CD4-positive, alpha-beta T cell (primary cell): ENCODE measurements around the gene ATG10. TPM values are rescaled to one million over a fixed set of nuclear protein-coding genes. Genes with fewer than 3 reads are reported as not detected.

Experiments
- ATAC-seq: fragments of 200-7000 bp; cut with Tn5 transposase; one replicate; pipeline ENCODE4 v1.10.0; 2022; ENCODE audit warnings: mild to moderate bottlenecking; ENCODE audit not compliant: poor library complexity
- CTCF ChIA-PET: fragments of 350-600 bp; sonication (Branson Sonifier 250); formaldehyde crosslinking; loops from one replicate; lab custom pipeline; 2021; ENCODE audit warnings: antibody characterized with exemption, inconsistent platforms; lab: Charles Lee
- POLR2A ChIA-PET: fragments of 350-600 bp; sonication (Branson Sonifier 250); formaldehyde crosslinking; loops from one replicate; lab custom pipeline; 2021; ENCODE audit warnings: antibody characterized with exemption, inconsistent platforms; lab: Charles Lee
- DNase-seq, 14 experiments: peaks; one replicate each; pipeline ENCODE4 v3.0.0-alpha.2; 2013 to 2020; ENCODE audit warnings: mixed read lengths in 2 of 14
- H3K27ac ChIP-seq, 2 donors: one replicate each; pipeline versions ENCODE4 v1.5.1 to v1.7.0; 2013; ENCODE audit warnings: low read length in 2 of 2, low read depth in 1 of 2, mild to moderate bottlenecking in 1 of 2
- H3K27me3 ChIP-seq, 2 experiments: 1 replicate in 1 of 2; 2 replicates in 1 of 2; pipeline versions ENCODE4 v1.6.1 to v1.7.0; 2013; ENCODE audit warnings: low read length in 2 of 2, control low read depth in 1 of 2, mild to moderate bottlenecking in 1 of 2, moderate library complexity in 1 of 2; ENCODE audit not compliant: insufficient read depth in 2 of 2, control insufficient read depth in 1 of 2
- H3K36me3 ChIP-seq: one replicate; pipeline ENCODE4 v1.6.1; 2013; ENCODE audit warnings: low read length, control low read depth; ENCODE audit not compliant: insufficient read depth
- H3K4me1 ChIP-seq: one replicate; pipeline ENCODE4 v1.6.1; 2013; ENCODE audit warnings: low read length, control low read depth; ENCODE audit not compliant: insufficient read depth
- H3K4me3 ChIP-seq: one replicate; pipeline ENCODE4 v1.5.1; 2013; ENCODE audit warnings: mild to moderate bottlenecking, low read length, moderate library complexity
- H3K9me3 ChIP-seq, 2 experiments: 1 replicate in 1 of 2; 2 replicates in 1 of 2; pipeline versions ENCODE4 v1.6.1 to v1.7.0; 2013; ENCODE audit warnings: low read length in 2 of 2, mild to moderate bottlenecking in 2 of 2, control low read depth in 1 of 2, moderate library complexity in 1 of 2; ENCODE audit not compliant: control insufficient read depth in 1 of 2, insufficient read depth in 1 of 2
- H3K27ac Mint-ChIP-seq: one replicate; pipeline ENCODE4 v1.8.0; 2020; ENCODE audit warnings: mixed read lengths
- H3K27me3 Mint-ChIP-seq: one replicate; pipeline ENCODE4 v1.8.0; 2021; ENCODE audit warnings: mixed read lengths
- H3K36me3 Mint-ChIP-seq: one replicate; pipeline ENCODE4 v1.8.0; 2021; ENCODE audit warnings: low read depth, mixed read lengths
- H3K4me1 Mint-ChIP-seq: one replicate; pipeline ENCODE4 v1.8.0; 2021; ENCODE audit warnings: low read depth, mixed read lengths
- H3K4me3 Mint-ChIP-seq: one replicate; pipeline ENCODE4 v1.8.0; 2020; ENCODE audit warnings: mild to moderate bottlenecking, mixed read lengths
- H3K9me3 Mint-ChIP-seq: one replicate; pipeline ENCODE4 v1.8.0; 2020; ENCODE audit warnings: mixed read lengths
- CTCF ChIP-seq: fragments of 200-600 bp; IDR thresholded peaks from one replicate; pipeline ENCODE4 v1.8.0; 2022; ENCODE audit warnings: antibody characterized with exemption, mild to moderate bottlenecking
- intact Hi-C, 2 experiments: fragments of 100-400 bp; cut with DNase I in 1 of 2; cut with micrococcal nuclease in 1 of 2; formaldehyde crosslinking; loops; one replicate each; pipeline versions ENCODE4 v1.15.1 to v1.9.0; 2023 to 2025; cut with DNase I, micrococcal nuclease
- total RNA-seq, 174 experiments: library from RNA in 2 of 174; stranded (reverse) in 2 of 174; gene quantifications; one replicate each; pipeline ENCODE4 v1.2.3 and lab custom pipeline; 2021 to 2026

Gene ATG10
- total RNA-seq, 2 experiments from 2014 or later: 4.7 to 5.3 TPM

- Mint-ChIP-seq H3K36me3 (peaks cover 18% of the 10 kb centered on the region), H3K4me3 (no peak overlapping the region), H3K27ac (no peak overlapping the region), H3K27me3 (no peaks in the 10 kb centered on the region), H3K4me1 (no peaks in the 10 kb centered on the region), H3K9me3 (no peaks in the 10 kb centered on the region)
- CTCF ChIA-PET: no interaction called here
- Histone ChIP-seq H3K36me3 (no peaks in the 10 kb centered on the region), H3K4me3 (no peak overlapping the region), H3K4me1 (no peaks in the 10 kb centered on the region), H3K27ac (no peak overlapping the region), H3K9me3 (no peaks in the 10 kb centered on the region), H3K27me3 (no peaks in the 10 kb centered on the region)
- DNase-seq: no peak
- ATAC-seq: no peak
- POLR2A ChIA-PET: no interaction called here
- TF ChIP-seq CTCF: no peak
- intact Hi-C loops: no loop called here
Observed at GRCh38 chr5:82182662-82183061, 210.8 kb downstream of the ATG10 start.

GRCh38 chr5:82183828-82184227 lies 212.0 kb downstream of the ATG10 start:
- intact Hi-C loops: no loop called here
- CTCF ChIA-PET: interaction anchor here (1.1 kb wide), 1 partner anchor 13 kb away, joined by 3 read pairs; no protein-coding TSS in a partner anchor
- no peak overlapping the region for H3K27ac Mint-ChIP-seq
- POLR2A ChIA-PET: no interaction called here
- Histone ChIP-seq H3K36me3 (no peaks in the 10 kb centered on the region), H3K27ac (no peak overlapping the region), H3K27me3 (no peaks in the 10 kb centered on the region), H3K4me1 (no peaks in the 10 kb centered on the region), H3K4me3 (no peak overlapping the region), H3K9me3 (no peaks in the 10 kb centered on the region)
- peaks cover 11% of the 10 kb centered on the region for H3K36me3 Mint-ChIP-seq
- no peaks in the 10 kb centered on the region for H3K4me1 Mint-ChIP-seq
- TF ChIP-seq CTCF: no peak
- H3K27me3 Mint-ChIP-seq: no peaks in the 10 kb centered on the region
- ATAC-seq (no peak), DNase-seq (no peak)
- H3K4me3 Mint-ChIP-seq: no peak overlapping the region
- H3K9me3 Mint-ChIP-seq: no peaks in the 10 kb centered on the region

- Histone ChIP-seq H3K36me3 (no peaks in the 10 kb centered on the region), H3K4me3 (no peak overlapping the region), H3K27ac (no peak overlapping the region), H3K27me3 (no peaks in the 10 kb centered on the region), H3K4me1 (no peaks in the 10 kb centered on the region), H3K9me3 (no peaks in the 10 kb centered on the region)
- DNase-seq (no peak), ATAC-seq (no peak)
- ChIA-PET POLR2A (interaction anchor here (0.9 kb wide), 1 partner anchor 8 kb away, joined by 3 read pairs; no protein-coding TSS in a partner anchor), CTCF (no interaction called here)
- Mint-ChIP-seq H3K4me3 (no peak overlapping the region), H3K9me3 (no peaks in the 10 kb centered on the region), H3K27me3 (no peaks in the 10 kb centered on the region), H3K27ac (no peak overlapping the region), H3K36me3 (peaks cover 8% of the 10 kb centered on the region), H3K4me1 (no peaks in the 10 kb centered on the region)
- intact Hi-C loops: no loop called here
- TF ChIP-seq CTCF: no peak
Observed at GRCh38 chr5:82185851-82186250, 214.0 kb downstream of the ATG10 start.
